Fibroblast of skin of back (primary cell): Measurements from ENCODE around the gene NPBWR2. TPM values are rescaled to one million over a fixed set of nuclear protein-coding genes. Genes with fewer than 3 reads are reported as not detected.

Experiments used
- DNase-seq: peaks from one replicate; pipeline ENCODE4 v3.0.0-alpha.2; 2013
- polyA plus RNA-seq, 2 experiments: library from polyadenylated mRNA; unstranded; fragments of 120-200 nt; gene quantifications; one replicate each; pipeline ENCODE4 v1.2.1, GENCODE V29; 2013; ENCODE audit not compliant: insufficient read length in 2 of 2

NPBWR2 gene
- not detected for polyA plus RNA-seq (2013, experiment 1 of 2; ENCODE audit: insufficient read length)
- polyA plus RNA-seq (2013, experiment 2 of 2; ENCODE audit: insufficient read length) = not detected

- no peak for DNase-seq
Measured at GRCh38 chr20:64106981-64107735, at the start of gene NPBWR2. TSS of gene NPBWR2 (minus strand) at chr20:64107565. CDS start at chr20:64106831, 734 bp downstream.

- DNase-seq = no peak
Measured at GRCh38 chr20:64156136-64156885, 48.9 kb upstream of the NPBWR2 start.

- no peak for DNase-seq
Measured at GRCh38 chr20:64155258-64156135, 48.1 kb upstream of the NPBWR2 start.

GRCh38 chr20:64154590-64155257 lies 47.4 kb upstream of the NPBWR2 start:
- DNase-seq = no peak

GRCh38 chr20:64153861-64154589 lies 46.7 kb upstream of the NPBWR2 start:
- DNase-seq = no peak

GRCh38 chr20:64153410-64153809 lies 46.0 kb upstream of the NPBWR2 start:
- no peak for DNase-seq

GRCh38 chr20:64152906-64153305 lies 45.5 kb upstream of the NPBWR2 start:
- DNase-seq = no peak

GRCh38 chr20:64151633-64152530 lies 44.5 kb upstream of the NPBWR2 start:
- DNase-seq = no peak

GRCh38 chr20:64150756-64151632 lies 43.6 kb upstream of the NPBWR2 start:
- no peak for DNase-seq

- no peak for DNase-seq
Measured at GRCh38 chr20:64149809-64150560, 42.6 kb upstream of the NPBWR2 start.

GRCh38 chr20:64149141-64149540 lies 41.8 kb upstream of the NPBWR2 start:
- DNase-seq = no peak

GRCh38 chr20:64148581-64148980 lies 41.2 kb upstream of the NPBWR2 start:
- no peak for DNase-seq

GRCh38 chr20:64146936-64147477 lies 39.6 kb upstream of the NPBWR2 start:
- no peak for DNase-seq

GRCh38 chr20:64146301-64146935 lies 39.1 kb upstream of the NPBWR2 start:
- DNase-seq = no peak

GRCh38 chr20:64145458-64146300 lies 38.3 kb upstream of the NPBWR2 start:
- no peak for DNase-seq

GRCh38 chr20:64144144-64144912 lies 37.0 kb upstream of the NPBWR2 start:
- DNase-seq = no peak
